K562 (cell line): ENCODE data around the gene TXN2. TPM values are rescaled to one million over a fixed set of nuclear protein-coding genes. Genes with fewer than 3 reads are reported as not detected.

ENCODE experiments used
- ATAC-seq: fragments of 200-7000 bp; cut with Tn5 transposase; 3 replicates; pipeline ENCODE4 v1.9.1; 2020; ENCODE audit warnings: moderate library complexity
- BruUV-seq: library from RNA; stranded (reverse); fragments of 400-500 nt; replicated peaks from 2 replicates; lab custom pipeline; 2021; lab: Mats Ljungman, UMichigan
- CTCF ChIA-PET: fragments of 300-600 bp; formaldehyde crosslinking; extraction: SDS; loops from one replicate; lab custom pipeline; 2021; ENCODE audit warnings: low intra/inter-chr PET ratio; lab: Yijun Ruan, JAX
- POLR2A ChIA-PET: fragments of 300-600, 350-650 bp; sonication (Branson Sonifier 250); formaldehyde crosslinking; extraction: SDS; loops from one replicate; lab custom pipeline; 2021; ENCODE audit warnings: antibody characterized with exemption, inconsistent platforms; lab: Yijun Ruan, JAX
- DNase-seq, 4 experiments: peaks; one replicate each; pipeline versions ENCODE4 v3.0.0 to v3.0.0-alpha.2; 2011 to 2018; ENCODE audit warnings: low spot score in 3 of 4, mixed read lengths in 3 of 4; ENCODE audit errors: extremely low read depth in 1 of 4
- FAIRE-seq: peaks from 2 replicates; lab custom pipeline; 2011; peaks lifted over from hg19 to GRCh38; lab: Jason Lieb, UNC
- H2AFZ ChIP-seq: 2 replicates; pipeline ENCODE4 v1.6.0; 2011; ENCODE audit warnings: low read depth, low read length, control low read depth, inconsistent platforms
- H3K27ac ChIP-seq: fragments of 200-600 bp; 3 replicates; pipeline ENCODE4 v1.8.0; 2011; ENCODE audit warnings: low read depth, mild to moderate bottlenecking, control low read depth, inconsistent platforms, low read length, moderate library complexity, mixed read lengths; ENCODE audit errors: extremely low read depth
- H3K27me3 ChIP-seq, 2 experiments: fragments of 300-600 bp in 1 of 2; 2 replicates in 1 of 2; 3 replicates in 1 of 2; pipeline versions ENCODE4 v1.6.0 to v1.8.0; 2011; ENCODE audit warnings: inconsistent platforms in 2 of 2, low read length in 2 of 2, mild to moderate bottlenecking in 1 of 2, mixed read lengths in 1 of 2, moderate library complexity in 1 of 2; ENCODE audit not compliant: control insufficient read depth in 2 of 2, insufficient read depth in 2 of 2
- H3K36me3 ChIP-seq: fragments of 300-600 bp; 3 replicates; pipeline ENCODE4 v1.8.0; 2011; ENCODE audit warnings: mild to moderate bottlenecking, low read length, inconsistent platforms; ENCODE audit not compliant: control insufficient read depth, insufficient read depth
- H3K4me1 ChIP-seq, 2 experiments: fragments of 200-600 bp in 1 of 2; replicated peaks in 1 of 2; 2 replicates in 1 of 2; 3 replicates in 1 of 2; pipeline versions ENCODE4 v1.5.1 to v1.8.0; 2011; ENCODE audit warnings: inconsistent platforms in 2 of 2, low read length in 2 of 2, mild to moderate bottlenecking in 1 of 2, mixed read lengths in 1 of 2, moderate library complexity in 1 of 2; ENCODE audit not compliant: control insufficient read depth in 2 of 2, insufficient read depth in 2 of 2
- H3K4me2 ChIP-seq: 2 replicates; pipeline ENCODE4 v1.6.1; 2011; ENCODE audit warnings: low read length, control low read depth, inconsistent platforms, mixed read lengths; ENCODE audit not compliant: insufficient read depth
- H3K4me3 ChIP-seq: fragments of 200-600 bp; sonication (generic), shearing (Covaris generic); 2 replicates; pipeline ENCODE4 v1.5.1; 2016; ENCODE audit warnings: control low read depth, inconsistent platforms
- H3K79me2 ChIP-seq: fragments of 200-600 bp; 3 replicates; pipeline ENCODE4 v1.8.0; 2011; ENCODE audit warnings: low read length, inconsistent platforms; ENCODE audit not compliant: control insufficient read depth, insufficient read depth
- H3K9ac ChIP-seq, 2 experiments: 2 replicates each; pipeline versions ENCODE4 v1.6.0 to v1.6.1; 2011; ENCODE audit warnings: low read depth in 2 of 2, low read length in 2 of 2, control low read depth in 1 of 2, inconsistent platforms in 1 of 2, mild to moderate bottlenecking in 1 of 2, mixed read lengths in 1 of 2; ENCODE audit not compliant: insufficient read depth in 1 of 2
- H3K9me1 ChIP-seq: one replicate; pipeline ENCODE4 v1.6.0; 2011; ENCODE audit warnings: inconsistent platforms, mild to moderate bottlenecking, low read length, moderate library complexity; ENCODE audit not compliant: control insufficient read depth, insufficient read depth
- H3K9me3 ChIP-seq: replicated peaks from 2 replicates; pipeline ENCODE4 v1.5.1; 2011; ENCODE audit warnings: low read depth, low read length, inconsistent platforms; ENCODE audit not compliant: control insufficient read depth, insufficient read depth
- H4K20me1 ChIP-seq: replicated peaks from 2 replicates; pipeline ENCODE4 v1.6.1; 2011; ENCODE audit warnings: low read length, inconsistent platforms, mixed read lengths; ENCODE audit not compliant: control insufficient read depth, insufficient read depth
- CAMTA2 ChIP-seq: fragments of 250-450 bp; sonication (Bioruptor Pico); conservative IDR thresholded peaks from 2 replicates; pipeline ENCODE4 v1.5.1; 2022
- CBX2 ChIP-seq: fragments of 200-600 bp; sonication (generic); IDR thresholded peaks from one replicate; pipeline ENCODE4 v1.6.1; 2012; ENCODE audit warnings: mild to moderate bottlenecking, low read length, inconsistent platforms; ENCODE audit not compliant: insufficient read depth, poor library complexity, severe bottlenecking
- CEBPG ChIP-seq, 3 experiments: fragments of 200-800 bp in 1 of 3; sonication (Bioruptor generic) in 1 of 3; sonication (generic) in 1 of 3; formaldehyde crosslinking in 1 of 3; IDR thresholded peaks in 2 of 3; conservative IDR thresholded peaks in 1 of 3; 2 replicates each; pipeline versions ENCODE4 v1.6.1 to v1.8.0; 2016 to 2022; ENCODE audit warnings: missing compliant biosample characterization in 2 of 3, missing genetic modification characterization in 2 of 3, mild to moderate bottlenecking in 1 of 3, missing genetic modification reagents in 1 of 3
- E2F3 ChIP-seq: fragments of 250-450 bp; sonication (Bioruptor Pico); IDR thresholded peaks from 2 replicates; pipeline ENCODE4 v1.4.0; 2020; ENCODE audit warnings: mild to moderate bottlenecking
- GTF2A2 ChIP-seq: IDR thresholded peaks from 2 replicates; pipeline ENCODE4 v1.6.1; 2016; ENCODE audit warnings: mild to moderate bottlenecking, missing genetic modification characterization, missing compliant biosample characterization
- KLF1 ChIP-seq: fragments of 450-650 bp; IDR thresholded peaks from 2 replicates; pipeline ENCODE4 v1.6.1; 2016; ENCODE audit warnings: missing genetic modification characterization, missing compliant biosample characterization
- KLF6 ChIP-seq: fragments of 250-450 bp; sonication (Bioruptor Pico); IDR thresholded peaks from 2 replicates; pipeline ENCODE4 v1.4.0; 2020; ENCODE audit warnings: mild to moderate bottlenecking, moderate library complexity, borderline replicate concordance
- MLX ChIP-seq, 2 experiments: fragments of 450-650 bp in 1 of 2; sonication (generic) in 1 of 2; formaldehyde crosslinking; conservative IDR thresholded peaks; 2 replicates each; pipeline versions ENCODE4 v1.4.0 to v1.8.1; 2020 to 2022; ENCODE audit warnings: mild to moderate bottlenecking in 1 of 2, missing genetic modification reagents in 1 of 2
- POLR2A ChIP-seq: fragments of 450-650 bp; conservative IDR thresholded peaks from 2 replicates; pipeline ENCODE4 v1.6.1; 2016
- ZNF280B ChIP-seq: fragments of 250-450 bp; sonication (Bioruptor Pico); IDR thresholded peaks from 2 replicates; pipeline ENCODE4 v1.5.1; 2021; ENCODE audit warnings: mild to moderate bottlenecking
- ZNF384 ChIP-seq: IDR thresholded peaks from 2 replicates; pipeline ENCODE4 v1.6.1; 2012; ENCODE audit warnings: low read depth, low read length, improper control_type of control experiment
- ZNF507 ChIP-seq: conservative IDR thresholded peaks from 2 replicates; pipeline ENCODE4 v1.6.1; 2017; ENCODE audit warnings: missing genetic modification characterization, missing compliant biosample characterization
- WGBS: fragments of 100-300 bp; shearing (Covaris generic); methylation state at CpG from one replicate; pipeline ENCODE4 v1.1.6; 2016; ENCODE audit warnings: low coverage, mixed read lengths; ENCODE audit not compliant: insufficient coverage; ENCODE audit errors: missing lambda C conversion rate; 5-methylcytosine and 5-hydroxymethylcytosine counted together
- in situ Hi-C: fragments of 300-500 bp; cut with MboI; formaldehyde crosslinking; loops from 4 replicates; pipeline ENCODE4 v1.15.0; 2018; ENCODE audit warnings: inconsistent platforms, mixed read lengths
- intact Hi-C: fragments of 100-400 bp; cut with micrococcal nuclease; formaldehyde crosslinking; loops from 2 replicates; pipeline ENCODE4 v1.14.2; 2022
- polyA plus RNA-seq, 8 experiments: library from polyadenylated mRNA; depleted of rRNA in 4 of 8; stranded (reverse) in 5 of 8; unstranded in 3 of 8; fragments of >200 nt; fragmentation: Nextera tagmentation in 2 of 8; fragmentation: Illumina TruSeq in 1 of 8; extraction: Ambion mirVana in 2 of 8; extraction: Trizol in 1 of 8; gene quantifications; 2 replicates each; pipeline versions ENCODE4 v1.2.1 to v1.2.3, GENCODE V29; 2011 to 2014; ENCODE audit warnings: inconsistent platforms in 1 of 8, missing spikeins in 1 of 8
- total RNA-seq, 7 experiments: library from RNA; depleted of rRNA in 6 of 7; stranded (reverse); fragments of >200 nt in 6 of 7; fragmentation: Illumina TruSeq in 2 of 7; extraction: Trizol in 2 of 7; gene quantifications; 2 replicates each; pipeline versions ENCODE4 v1.2.1 to v1.2.3, GENCODE V29; 2011 to 2021; ENCODE audit warnings: low replicate concordance in 1 of 7

Gene TXN2
- total and polyA plus RNA-seq, 9 of the 15 experiments (the other 6 are each of a cell fraction or from before 2014, with no cell fraction given) = 48.5 to 399 (median 118) TPM

GRCh38 chr22:36419912-36420882 lies 61.2 kb downstream of the TXN2 start:
- Histone ChIP-seq H3K9me1 (no peaks in the 10 kb centered on the region), H3K4me3 (no peak overlapping the region), H3K79me2 (no peaks in the 10 kb centered on the region), H3K27ac (no peak overlapping the region), H3K27me3 (no peaks in the 10 kb centered on the region), H3K4me1 (peaks cover 26 to 31% of the 10 kb centered on the region in 2 experiments), H3K36me3 (no peaks in the 10 kb centered on the region), H2AFZ (no peak overlapping the region; the same call in 1 of the 2 replicates), H3K9ac (no peak overlapping the region), H3K9me3 (no peaks in the 10 kb centered on the region), H4K20me1 (no peaks in the 10 kb centered on the region), H3K4me2 (no peak overlapping the region)
- in situ Hi-C loops = no loop called here
- FAIRE-seq = no peak
- WGBS = 64% methylated on average over 7 of the region's 21 CpGs
- no TSS peak for BruUV-seq
- peak; percentile 13; the same call in 1 of the 3 replicates for ATAC-seq
- POLR2A ChIA-PET = interaction anchor here (0.6 kb wide), 1 partner anchor 1248 kb away, joined by 3 read pairs; no protein-coding TSS in a partner anchor
- intact Hi-C loops = loop anchor here (5.0 kb wide), 2 partner anchors 33 to 53 kb away; partner anchors contain the start of gene MYH9
- DNase-seq = no peak
- TF ChIP-seq CEBPG (CRISPR knock-in tag; IDR thresholded peaks at IDR 0.05) (no peak), CEBPG (tag; conservative IDR thresholded peaks at IDR 0.05 in 1 of 2, IDR thresholded peaks at IDR 0.05 in 1 of 2) (no peak), ZNF280B (no peak), CAMTA2 (CRISPR knock-in tag) (no peak), MLX (CRISPR knock-in tag; conservative IDR thresholded peaks at IDR 0.05) (no peak), ZNF384 (no peak), ZNF507 (tag) (no peak), KLF6 (CRISPR knock-in tag) (no peak), GTF2A2 (tag) (no peak), KLF1 (tag) (no peak), POLR2A (no peak), CBX2 (no peak), E2F3 (CRISPR knock-in tag) (no peak)
- CTCF ChIA-PET = no interaction called here
